HT-29 (cell line): ENCODE data around the gene RNF145. TPM values are rescaled to one million over a fixed set of nuclear protein-coding genes. Genes with fewer than 3 reads are reported as not detected.

ENCODE experiments used
- DNase-seq: peaks from one replicate; pipeline ENCODE4 v3.0.0-alpha.2; 2015; ENCODE audit warnings: low spot score
- total RNA-seq: library from RNA; depleted of rRNA; stranded (reverse); fragments of >200 nt; shearing (Covaris generic); gene quantifications from 2 replicates; pipeline ENCODE4 v1.2.3, GENCODE V29; 2014

RNF145 gene
- total RNA-seq, 1 experiment from 2014 or later = 14.3 TPM

DNA sequence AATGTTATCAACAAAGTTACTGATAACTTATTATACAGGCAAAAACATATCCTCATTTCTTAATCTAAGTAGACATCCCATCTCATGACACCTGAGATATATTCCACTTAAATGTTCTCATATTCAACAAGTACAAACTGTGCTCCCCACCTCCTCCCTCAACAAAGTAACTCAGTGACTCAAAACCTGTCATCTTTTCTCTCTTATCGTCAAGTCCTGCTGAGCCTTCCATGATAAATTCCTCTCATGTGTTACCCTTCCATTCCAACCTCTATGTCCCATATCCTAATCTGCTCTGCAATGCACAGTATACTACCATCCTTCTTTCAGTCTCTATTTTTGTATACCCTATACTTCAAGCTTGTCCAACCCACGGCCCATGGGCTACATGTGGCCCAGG lies 13.6 kb downstream of the RNF145 start:
- no peak for DNase-seq

DNA sequence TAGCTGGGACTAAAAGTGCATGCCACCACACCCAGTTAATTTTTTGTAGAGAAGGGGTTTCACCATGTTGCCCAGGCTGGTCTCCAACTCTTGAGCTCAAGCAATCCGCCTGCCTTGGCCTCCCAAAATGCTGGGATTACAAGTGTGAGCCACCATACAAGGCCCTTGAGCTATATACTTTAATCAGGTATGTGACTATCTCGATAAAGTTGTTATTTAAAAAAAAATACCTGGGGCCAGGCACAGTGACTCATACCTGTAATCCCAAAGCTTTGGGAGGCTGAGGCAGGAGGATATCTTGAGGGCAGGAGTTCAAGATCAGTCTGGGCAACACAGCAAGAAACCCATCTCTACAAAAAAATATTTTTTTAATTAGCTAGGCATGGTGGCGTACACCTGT lies 19.2 kb downstream of the RNF145 start:
- no peak for DNase-seq

DNA sequence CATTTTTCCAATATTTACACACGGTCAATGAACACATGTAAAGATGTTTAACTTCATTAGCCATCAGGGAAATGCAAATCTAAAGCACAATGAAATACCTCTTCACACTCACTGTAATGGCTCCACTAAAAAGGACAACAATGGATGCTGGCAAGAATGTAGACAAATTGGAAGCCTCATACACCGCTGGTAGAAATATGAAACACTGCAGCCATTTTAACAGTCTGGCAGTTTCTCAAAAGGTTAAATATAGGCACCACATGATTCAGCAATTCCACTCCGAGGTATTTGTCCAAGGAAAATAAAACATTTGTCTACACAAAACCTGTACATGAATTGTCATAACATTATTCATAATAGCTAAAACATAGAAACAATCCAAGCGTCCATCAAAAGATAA lies 20.0 kb downstream of the RNF145 start:
- no peak for DNase-seq

DNA sequence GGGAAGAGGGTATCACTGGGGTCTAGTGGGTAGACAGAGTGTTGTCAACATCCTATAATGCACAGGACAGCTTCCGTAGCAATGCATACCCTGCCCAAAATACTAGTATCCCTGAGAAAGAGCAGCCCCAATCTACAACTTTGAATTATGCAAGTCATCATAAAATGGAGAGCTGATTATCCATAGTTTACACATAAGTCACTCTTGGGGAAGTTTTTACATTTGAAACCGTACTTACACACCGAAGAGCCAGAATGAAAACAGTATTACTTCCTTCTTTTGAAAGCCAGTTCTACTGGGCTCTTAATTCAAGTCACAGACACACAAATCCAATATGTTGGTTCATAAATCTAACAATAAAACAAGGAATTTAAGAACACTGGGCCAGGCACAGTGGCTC lies 21.6 kb downstream of the RNF145 start:
- no peak for DNase-seq

DNA sequence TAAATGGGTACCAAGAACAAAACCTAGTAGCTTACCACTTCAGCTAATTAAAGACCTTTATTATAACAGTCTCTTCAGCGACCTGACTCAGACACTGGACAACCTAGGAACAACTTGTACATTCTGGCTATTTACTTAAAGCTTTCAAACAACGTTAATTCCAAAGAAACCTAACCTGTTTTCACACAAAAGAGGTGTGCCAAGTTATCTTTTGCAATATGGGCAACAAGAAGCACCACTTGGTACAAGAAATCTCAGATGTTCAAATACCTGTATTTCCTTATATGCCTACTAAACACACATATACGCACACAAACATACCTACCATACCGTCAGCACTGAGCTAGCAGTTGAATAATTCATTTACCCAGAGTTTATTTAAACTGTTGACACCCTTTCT lies 23.0 kb downstream of the RNF145 start:
- no peak for DNase-seq

DNA sequence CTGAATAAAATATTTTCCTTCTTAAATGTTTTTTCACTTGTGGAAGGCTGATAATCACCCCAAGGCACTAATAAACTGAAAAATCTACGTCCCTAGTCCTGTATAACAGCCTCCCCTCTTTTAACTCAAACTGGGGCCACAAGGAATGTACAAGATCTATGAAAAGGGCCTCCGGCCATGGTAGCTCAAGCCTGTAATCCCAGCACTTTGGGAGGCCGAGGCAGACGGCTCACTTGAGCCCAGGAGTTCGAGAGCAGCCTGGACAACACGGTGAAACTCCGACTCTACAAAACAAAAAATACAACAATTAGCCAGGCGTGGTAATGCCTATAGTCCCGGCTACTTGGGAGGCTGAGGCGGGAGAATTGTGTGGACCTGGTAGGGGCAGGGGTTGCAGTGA lies 23.6 kb downstream of the RNF145 start:
- no peak for DNase-seq

DNA sequence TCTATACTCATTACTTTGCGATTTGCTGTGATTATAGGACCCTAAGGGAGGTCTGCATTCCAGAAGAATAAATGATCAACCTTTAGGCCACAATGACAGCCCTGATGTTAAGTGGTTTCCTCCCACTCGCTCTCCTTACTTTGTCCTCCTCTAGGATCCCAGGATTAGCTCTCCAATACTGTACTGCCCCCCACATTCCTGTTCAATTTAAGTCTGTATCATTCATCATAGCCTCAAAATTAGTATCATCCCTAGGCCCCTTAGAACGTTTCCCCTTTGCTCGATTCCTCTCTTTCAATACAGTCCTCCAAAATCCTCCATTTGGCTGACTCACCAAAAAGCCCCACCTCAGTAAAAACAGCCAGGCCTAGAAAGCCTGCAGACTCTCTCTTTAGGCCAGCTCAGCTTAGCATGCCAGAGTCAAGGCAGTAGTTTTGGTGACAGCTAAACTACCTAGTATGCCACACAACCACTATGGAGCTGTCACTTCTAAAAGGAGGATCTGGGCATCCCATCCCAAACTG lies 24.4 kb downstream of the RNF145 start:
- no peak for DNase-seq

DNA sequence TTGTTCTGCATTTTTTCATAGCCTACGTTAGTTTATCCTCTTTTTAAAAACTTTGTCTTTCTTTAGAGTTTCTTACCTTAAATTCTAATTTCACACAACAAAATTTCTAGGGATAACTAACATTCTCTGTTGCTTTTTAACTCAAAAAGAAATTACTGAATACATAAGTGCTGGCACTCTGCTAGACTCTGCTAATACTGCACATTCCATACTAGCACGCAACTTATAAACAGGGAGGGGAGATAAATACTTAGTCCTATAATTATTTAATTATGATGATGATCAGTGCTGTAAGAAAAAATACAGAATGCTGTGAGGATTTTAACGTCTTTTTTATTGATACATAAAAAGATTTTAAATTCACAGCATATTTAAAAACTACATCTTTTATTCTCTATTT lies 25.1 kb downstream of the RNF145 start:
- DNase-seq = no peak

DNA sequence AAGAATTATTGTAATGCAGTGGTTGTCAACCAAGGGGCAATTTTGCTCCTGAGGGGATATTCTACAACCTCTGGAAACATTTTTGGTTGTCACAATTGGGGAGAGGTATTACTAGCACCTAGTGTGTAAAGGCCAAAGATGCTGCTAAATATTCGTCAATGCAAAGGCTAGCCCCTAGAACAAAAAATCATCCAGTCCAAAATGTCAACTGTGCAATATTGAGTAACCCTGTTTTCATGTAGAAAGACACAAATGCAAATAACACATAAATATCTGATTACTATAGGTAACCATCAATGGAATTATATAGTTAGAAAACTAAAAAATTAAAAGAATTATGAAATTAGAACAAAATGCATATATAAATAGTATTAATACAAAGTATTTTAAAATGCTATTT lies 26.1 kb downstream of the RNF145 start:
- no peak for DNase-seq

DNA sequence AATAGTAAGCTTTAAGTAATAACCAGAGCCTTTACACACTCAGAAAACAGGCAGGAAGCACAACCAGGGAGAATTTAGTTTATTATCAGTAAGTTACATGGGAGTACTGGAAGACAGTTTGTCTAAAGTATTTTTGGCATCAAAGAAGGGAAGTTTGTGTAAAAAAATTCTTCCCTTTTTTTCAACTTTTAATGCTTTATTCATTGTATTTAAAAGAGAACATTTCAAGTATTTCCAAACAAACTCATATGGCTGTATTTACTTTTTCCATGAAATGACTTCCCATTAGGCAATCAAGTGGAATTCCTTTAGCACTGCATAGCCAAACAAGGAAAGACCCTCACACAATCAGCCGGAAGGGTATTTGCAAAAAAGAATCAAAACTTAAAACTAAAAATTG lies 26.7 kb downstream of the RNF145 start:
- no peak for DNase-seq

DNA sequence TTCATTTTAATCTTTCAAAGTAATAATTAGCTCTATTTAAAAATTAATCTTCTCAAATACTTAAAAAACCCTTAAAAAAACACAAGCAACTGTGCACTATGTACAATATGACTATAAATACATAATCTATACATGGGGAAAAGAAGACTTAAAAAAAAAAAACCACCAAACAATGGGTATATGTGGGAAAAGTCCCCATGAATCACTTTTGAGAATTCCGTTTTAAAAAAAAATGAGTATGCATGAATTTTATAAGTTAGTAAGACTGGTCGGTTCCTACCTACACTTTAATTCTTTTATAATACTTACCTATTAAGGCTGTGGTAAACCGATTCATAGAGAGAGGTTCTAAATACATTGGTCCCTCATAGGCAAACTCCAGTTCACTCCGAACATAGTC lies 27.7 kb downstream of the RNF145 start:
- DNase-seq = no peak

DNA sequence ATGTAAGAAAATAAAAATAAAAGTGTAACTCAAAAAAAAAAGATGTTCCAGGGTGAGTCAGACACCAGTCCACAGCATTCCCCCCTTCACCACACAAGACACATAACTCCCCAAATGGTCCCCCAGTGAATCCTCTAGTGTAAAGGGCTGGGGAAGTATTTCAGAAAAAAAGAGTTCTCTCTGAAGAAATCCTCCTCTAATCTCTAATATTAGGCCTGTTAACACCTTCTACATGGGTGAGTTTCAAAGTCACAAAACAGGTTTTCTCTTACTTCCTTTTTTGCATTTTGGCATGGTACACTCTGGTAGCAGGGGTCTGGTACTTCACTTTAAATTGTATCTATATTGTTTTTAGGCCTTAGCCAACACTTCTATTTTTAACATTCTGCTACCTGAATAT lies 28.2 kb downstream of the RNF145 start:
- no peak for DNase-seq

DNA sequence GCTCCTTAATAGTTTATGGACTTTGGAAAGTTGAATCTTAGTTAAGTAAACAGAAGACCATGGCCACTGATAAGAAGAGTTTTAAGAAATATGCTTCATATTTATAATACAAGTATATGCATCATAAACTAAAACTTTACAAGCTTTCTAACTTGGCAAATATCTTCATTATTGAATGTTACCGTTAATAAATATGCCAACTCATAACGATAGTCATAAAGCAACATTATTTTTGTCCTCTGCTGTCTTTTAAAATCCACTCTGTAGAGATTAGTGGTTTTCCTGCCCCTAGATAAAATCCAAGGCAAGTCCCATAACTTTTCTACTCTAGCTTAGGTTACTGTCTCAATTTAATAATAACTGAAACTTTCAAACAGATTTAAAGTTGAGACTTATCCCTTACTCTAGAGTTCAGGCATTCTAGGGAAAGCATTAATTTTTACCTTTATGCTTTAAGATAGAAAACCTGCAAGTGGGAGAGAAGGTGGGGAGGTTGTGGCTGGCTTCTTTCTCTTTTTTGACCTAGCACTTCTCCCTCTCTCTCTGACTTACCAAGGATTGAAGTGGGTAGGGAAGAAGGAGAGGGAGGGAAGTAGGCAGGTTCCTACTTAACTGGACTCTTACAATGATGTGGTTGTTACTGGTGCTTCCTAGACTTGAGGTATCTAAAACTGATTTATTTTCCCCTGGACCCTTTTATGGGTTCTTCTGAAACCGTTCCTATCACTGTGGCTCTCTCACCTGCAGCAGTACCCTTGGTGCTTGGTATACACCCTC lies 29.6 kb downstream of the RNF145 start:
- DNase-seq = no peak

DNA sequence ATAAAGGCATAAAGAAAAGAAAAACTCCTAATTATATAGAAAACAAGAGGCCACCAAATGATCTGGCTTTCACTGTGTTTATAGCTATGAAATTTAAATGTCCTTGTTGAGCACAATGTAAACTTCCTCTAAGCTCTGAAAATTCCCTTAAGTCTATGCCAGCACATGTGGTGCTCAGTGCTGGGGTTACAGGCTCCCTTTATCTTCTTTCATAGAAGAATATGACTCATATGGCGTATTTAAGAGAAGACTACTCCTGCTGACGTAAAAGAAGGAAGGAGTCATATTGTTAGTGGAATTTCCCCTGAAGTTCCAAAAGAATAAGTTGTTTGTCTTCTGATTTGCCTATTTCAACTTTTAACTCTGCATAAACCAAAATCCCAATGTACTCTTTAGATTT lies 30.4 kb downstream of the RNF145 start:
- DNase-seq = peak; percentile 63

DNA sequence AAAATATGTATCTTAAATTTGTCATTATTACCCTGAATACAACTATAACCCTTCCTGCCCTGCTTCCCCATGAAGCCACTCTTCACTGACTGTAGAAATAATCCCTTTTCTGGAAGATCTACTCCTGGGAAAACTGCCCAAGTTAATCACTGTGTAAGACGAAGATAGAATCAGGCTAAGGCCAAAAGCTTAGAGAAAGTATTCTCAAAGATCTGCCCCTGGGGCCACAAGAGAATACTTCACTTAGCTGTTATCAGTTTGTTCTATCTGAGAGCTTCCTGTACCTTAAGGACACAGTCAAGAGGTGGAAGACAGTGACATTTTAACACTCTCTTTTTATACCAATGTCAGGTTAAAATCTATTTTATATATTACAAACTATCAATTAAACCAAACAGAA lies 33.8 kb downstream of the RNF145 start:
- DNase-seq = peak; percentile 14

DNA sequence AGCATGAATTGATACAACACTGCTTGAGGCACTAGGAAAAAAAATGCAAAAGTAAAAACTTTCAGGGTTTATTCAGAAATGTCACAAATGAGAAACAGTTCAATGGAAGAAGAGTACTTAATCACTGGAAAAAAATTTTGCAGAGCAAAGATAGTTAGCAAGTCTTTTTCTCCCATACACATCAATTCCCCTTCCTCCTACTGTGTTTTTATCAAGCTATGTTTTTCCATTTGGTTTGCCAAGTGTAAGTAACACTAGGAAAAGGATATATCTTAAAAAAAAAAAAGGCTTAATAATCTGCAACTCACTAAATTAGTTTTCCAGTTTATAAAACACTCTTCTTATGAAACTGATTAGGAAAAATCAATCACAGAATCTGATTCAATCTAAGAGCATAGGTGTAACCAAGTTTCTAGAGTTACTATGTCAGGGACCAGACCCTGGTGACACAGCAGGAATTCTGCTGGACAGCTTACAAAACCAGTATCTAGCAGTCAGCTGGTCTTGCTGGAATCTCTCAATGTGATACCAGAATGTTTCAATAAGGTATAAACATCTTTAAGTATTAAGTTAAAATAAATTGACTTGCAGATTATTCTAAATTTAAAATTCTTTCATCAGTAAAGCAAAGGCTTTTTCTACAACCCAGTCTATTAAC lies 34.7 kb downstream of the RNF145 start:
- peak; percentile 26 for DNase-seq

DNA sequence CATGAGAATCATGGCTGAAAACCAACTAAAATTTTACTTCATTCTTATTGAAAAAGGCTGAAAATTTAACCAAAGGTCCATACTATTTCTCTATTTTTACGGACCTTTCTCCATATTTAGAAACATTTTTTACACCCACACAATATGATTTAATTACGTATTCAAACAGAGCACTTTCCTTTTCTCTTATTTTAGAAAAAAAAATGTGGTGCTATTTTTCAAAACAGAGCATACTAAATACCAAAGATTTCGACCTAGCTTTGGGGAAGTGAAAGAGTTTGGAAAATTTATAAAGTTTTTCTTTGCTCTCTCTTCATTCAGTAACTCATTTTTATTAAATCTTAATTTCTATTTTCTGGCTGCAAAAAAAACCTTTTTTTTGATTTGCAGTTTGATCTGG lies 38.1 kb downstream of the RNF145 start:
- DNase-seq = no peak

DNA sequence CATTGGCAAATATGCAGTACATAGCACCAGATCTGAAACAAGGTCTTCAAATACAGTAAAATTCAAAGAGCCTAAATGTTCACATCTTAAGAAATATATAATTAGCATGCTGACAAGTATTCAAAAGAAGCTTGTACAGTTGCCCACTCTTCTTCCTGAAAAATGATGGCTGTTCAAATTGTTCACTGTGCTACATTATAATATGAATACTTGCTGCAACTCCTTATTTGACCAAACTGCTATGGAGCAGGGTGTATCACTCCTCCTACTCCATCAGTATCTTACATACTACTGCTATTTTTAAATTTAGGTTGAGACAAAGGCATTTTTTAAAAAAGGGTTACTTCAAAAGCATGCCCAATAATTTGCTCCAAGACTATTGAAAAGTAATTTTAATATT lies 39.3 kb downstream of the RNF145 start:
- DNase-seq = no peak

DNA sequence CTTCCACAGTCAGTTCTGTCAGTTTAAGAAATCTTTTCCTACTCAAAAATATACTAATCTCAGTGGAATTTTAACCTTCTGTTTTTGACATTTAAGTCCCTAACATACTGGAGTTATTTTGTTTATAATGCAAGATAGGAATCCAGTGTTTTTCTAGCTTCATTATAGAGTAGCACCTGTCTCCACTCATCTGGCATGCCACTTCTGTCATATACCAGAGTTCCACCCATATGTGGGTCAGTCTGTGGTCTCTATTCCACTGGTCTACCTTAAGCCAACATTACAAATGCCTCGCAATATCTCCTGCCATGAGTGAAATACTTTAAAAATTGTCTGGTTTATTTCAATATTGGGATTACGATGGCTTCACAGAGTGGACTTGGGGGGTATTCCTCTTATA lies 42.9 kb downstream of the RNF145 start:
- DNase-seq = no peak

DNA sequence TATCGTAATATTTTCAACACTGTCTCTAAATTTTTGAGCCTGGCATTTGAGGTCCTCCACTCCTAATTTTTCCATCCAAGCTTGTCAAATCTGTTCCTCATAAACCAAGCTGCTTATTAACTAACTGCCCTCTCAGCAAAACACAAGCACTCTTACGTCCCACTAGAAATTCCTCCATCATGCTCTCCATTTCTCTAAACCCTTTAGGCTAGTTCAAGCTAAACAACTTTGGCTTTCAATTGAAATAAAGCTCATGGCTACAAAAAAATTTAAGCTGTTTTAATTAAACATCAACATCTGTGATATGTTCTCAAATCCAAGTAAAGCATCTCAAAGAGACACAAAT lies 45.7 kb downstream of the RNF145 start:
- no peak for DNase-seq

DNA sequence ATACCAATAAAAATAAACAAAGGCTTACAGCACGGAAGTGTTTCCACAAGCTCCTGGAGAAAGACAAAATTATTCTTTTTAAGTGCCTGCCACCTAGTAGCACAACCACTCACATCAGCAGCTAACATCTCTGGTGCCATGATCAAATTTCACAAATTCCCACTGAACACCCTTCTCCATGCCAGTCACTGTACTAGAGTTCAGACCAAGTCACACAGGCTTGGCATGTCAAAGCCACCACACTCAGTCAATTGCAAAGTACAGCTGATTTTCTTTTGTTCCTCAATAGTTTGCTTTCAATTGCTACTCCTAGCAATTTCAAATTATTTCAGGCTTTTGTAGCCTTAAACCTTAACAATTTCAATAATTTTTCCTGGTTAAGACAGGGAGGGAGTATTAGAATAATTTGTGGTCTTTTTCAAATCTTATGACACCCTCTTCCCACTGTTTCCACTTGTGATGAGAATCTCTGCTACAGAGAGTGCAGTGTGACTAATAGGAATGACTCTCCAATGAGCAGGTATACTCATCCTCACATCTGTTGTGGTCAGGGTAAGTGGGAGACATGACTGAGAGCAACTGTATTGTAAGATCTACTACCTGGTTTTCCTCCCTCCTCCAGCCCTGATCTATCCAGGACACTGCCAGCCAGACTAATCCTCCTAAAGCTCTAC lies 46.2 kb downstream of the RNF145 start:
- no peak for DNase-seq

DNA sequence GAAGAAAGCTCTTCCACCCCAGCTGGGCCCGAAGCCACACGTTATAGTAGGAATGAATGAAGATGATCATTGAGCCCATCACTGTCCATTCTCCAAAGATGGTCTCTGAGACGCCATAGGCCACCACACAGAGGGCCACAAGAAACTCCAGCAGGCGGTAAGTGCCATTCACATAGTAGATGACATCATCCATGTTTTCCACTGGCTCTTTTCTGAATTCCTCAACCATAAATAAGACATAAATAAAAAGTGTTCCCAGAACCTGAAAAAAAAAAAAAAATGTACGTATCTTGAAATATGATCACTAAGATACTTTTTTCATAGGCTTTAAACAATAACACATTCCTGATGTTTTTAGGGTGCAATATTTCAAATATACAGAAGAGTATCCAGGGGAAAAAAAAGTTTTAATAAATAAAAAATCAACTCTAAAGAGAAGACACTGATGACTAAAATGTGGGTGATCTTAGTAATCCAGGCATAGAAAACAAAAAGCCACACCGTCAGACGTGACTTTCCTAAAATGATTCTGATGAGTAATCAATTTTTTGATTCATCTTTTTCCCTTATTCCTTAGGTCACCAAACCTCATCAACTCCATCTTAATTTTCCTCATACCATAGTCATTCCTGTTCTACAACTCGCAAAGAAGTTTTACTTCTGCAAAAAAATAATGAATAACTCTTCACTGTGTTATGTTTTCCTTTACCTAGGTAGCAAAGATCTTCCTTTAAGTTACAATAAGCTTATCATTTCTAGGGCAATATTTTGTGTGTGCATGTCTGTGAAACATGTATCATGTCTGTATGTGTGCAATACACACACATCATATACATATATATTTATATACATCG lies 47.8 kb downstream of the RNF145 start:
- no peak for DNase-seq
